GM12891 (cell line): ENCODE data around the gene POU1F1.

Experiments used
- POLR2A ChIP-seq: IDR thresholded peaks from 2 replicates; pipeline ENCODE4 v1.6.1; 2011; ENCODE audit warnings: low read depth, low read length, control low read depth
- POLR2AphosphoS5 ChIP-seq: IDR thresholded peaks from 2 replicates; pipeline ENCODE4 v1.6.1; 2011; ENCODE audit warnings: low read depth, low read length, control low read depth
- POU2F2 ChIP-seq: IDR thresholded peaks from 2 replicates; pipeline ENCODE4 v1.6.1; 2011; ENCODE audit warnings: low read depth, mild to moderate bottlenecking, control low read depth, low read length, moderate library complexity
- SPI1 ChIP-seq: IDR thresholded peaks from 2 replicates; pipeline ENCODE4 v1.6.1; 2011; ENCODE audit warnings: low read depth, low read length, control low read depth
- TAF1 ChIP-seq: IDR thresholded peaks from 2 replicates; pipeline ENCODE4 v1.6.1; 2011; ENCODE audit warnings: low read depth, low read length, control low read depth

DNA sequence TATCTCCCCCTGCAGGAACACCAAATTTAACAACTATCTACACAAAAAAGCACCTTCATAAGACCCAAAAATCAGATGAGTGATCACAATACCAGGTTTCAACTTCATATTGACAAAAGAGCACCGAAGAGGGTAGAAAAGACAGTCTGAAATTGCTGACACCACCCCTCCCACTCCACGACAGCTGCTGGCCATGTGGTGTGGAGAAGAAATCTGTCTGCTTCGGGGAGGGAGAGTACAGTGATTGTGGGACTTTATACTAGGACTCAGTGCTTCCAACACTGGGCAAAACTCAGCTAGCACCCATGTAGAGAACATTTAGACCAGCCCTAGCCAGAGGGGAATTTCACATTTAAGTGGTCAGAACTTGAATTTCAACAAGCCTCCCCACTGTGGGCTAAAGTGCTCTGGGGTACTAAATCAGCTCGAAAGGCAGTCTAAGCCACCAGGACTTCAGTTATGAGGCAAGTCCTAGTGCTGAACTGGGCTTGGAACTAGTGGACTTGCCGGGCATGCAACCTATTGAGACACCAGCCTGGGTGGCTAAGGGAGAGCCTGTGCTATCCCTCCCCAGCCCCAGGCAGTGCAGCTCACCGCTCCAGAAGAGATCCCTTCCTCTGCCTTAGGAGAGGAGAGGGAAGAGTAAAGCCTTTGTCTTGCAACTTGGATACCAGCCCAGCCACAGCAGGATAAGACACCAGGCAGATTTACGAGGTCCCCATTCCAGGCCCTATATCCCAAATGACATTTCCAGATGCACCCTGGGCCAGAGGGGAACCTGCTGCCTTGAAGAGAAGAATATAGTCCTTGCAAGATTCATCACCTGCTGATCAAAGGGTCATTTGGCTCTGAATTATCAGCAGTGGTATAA is 44.6 kb upstream of the POU1F1 start:
- no peak for TF ChIP-seq POLR2A
- TF ChIP-seq POU2F2, result no peak
- TF ChIP-seq POLR2AphosphoS5, result no peak
- TF ChIP-seq SPI1, result no peak
- no peak for TF ChIP-seq TAF1
